GM18858 (cell line): ENCODE results near the gene CMSS1.

ENCODE experiments used
- ATAC-seq: cut with Tn5 transposase; IDR thresholded peaks from one replicate; pipeline ENCODE4 v1.9.1; 2021; ENCODE audit not compliant: unreplicated experiment

Gene CMSS1

DNA sequence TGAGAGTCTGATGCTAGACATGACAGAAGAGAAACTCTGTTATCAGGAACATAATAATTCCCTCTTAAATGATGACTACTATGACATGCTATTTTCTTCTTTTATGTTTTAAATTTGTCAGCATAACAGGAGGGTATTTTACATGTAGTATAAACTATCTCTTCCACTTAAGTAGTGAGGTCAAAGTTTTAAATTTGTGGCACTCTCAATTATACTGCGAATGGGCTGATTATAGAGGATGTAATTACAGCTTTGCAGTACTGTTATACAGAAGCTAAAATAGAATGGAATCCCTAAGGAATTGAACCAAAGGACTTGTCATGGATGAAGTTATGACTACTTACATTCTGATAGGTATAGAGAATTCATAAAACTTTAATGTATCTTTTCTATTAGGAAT, 34.3 kb downstream of the CMSS1 start:
- ATAC-seq: no peak

DNA sequence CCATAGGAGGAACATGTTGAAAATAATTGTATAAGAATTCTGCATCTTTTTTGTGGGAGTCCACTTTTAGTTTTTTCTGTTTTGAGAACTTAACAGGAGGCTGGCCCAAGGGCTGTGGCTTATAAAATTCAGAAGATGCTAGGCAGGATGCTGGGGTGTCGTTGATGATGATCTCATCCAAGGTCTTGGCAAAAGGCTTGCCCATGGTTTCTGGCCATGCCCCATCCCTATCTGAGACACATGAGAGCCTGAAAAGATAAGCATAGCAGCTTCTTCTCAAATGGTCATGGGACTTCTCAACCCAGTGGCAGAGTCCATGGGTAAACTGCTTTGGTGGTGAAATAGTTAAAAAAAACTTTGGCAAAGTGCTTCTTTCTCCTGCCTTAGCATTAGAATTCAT, 35.2 kb downstream of the CMSS1 start:
- ATAC-seq: no peak

DNA sequence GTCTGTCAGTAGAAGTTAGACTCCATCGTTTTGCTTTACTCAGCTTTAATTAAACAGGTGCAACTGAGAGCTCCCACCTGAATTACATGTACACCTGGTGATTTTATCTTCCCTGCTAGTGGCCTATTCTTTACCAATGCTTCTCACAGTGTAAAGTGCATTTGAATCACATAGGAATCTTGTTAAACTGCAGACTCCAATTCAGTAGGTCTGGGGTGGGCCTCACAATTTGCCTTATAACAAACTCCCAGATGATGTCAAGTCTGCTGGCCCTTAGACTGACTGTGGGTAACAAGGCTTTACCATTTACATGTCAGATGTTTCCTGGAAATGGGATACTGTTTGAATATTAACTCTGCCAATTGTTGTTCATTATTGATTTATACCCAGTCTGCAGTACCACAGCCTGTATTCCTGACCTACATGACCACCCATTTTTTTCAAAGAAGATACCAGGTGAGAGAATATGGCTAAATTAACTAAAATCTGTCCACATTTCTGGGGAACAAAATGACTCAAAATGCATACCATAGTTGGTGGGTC, 37.2 kb downstream of the CMSS1 start:
- no peak for ATAC-seq

DNA sequence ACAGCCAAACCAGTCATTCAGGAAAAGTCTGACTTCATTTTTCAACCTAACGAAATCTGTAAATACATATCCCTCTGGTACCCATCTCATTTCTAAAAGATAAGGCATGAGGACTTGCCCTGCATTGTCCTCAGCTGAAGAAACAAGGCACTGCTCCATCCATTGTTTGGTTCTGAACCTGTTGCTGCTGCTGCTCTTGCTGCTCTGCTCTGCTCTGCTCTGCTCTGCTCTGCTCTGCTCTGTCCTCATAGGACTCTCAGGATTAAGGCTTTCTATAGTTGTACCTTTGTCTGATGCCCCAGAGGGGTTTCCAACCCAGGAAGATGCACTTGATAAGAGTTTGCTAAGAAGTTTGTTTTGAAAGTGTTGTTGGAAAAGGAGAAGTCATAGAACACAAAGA, 38.2 kb downstream of the CMSS1 start:
- ATAC-seq: no peak

DNA sequence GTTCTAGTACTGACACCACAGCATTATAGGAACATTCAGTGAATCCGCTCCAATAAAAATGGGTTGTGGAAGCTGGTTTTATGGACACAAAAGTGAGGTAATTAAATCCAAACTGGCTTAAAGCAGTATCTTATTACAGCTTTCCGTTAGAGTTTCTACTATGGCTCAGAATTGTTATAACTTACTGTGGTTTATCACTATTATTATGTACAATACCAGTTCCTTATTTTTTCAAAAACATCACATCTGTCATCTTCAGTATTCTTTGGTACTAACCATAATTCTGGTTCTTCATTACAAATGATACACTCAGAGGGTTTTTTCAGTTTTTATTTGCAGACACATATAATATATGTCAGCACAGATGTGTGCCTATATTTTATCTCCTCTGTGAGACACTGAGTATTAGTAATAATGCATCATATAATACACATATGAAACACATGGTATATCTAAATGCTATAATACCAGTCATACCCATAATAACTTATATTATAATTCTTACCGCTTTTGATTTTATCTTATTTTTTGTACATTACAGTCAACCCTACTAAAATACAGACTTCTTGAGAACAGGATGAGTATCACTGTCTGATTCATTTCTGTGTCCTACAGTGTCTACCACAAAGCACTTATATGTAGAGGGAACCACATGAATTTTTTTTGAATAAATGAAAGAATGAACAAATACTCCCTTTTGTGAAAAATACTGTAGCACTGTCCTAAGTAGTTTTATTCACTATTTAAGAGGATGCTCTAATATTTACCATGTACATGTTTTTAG, 39.0 kb downstream of the CMSS1 start:
- no peak for ATAC-seq

DNA sequence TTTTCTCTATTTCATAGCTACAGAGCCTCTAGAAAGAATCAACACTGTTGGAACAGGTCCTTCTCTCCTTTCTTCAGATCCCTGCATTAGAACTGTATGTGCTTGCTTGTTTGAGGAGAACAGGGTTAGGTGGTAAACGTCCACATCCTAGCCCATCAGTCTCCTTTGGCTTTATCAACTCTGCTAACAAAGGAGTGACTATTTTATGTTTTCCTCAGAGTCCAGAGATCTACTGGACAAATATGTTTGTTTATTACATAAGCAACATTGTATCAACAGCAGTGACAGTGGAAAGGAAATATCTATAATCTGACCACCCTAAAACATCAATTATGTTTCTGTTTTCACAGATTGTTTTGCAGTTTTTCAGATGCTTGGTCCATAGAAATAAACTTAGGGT, 39.6 kb downstream of the CMSS1 start:
- ATAC-seq: no peak

DNA sequence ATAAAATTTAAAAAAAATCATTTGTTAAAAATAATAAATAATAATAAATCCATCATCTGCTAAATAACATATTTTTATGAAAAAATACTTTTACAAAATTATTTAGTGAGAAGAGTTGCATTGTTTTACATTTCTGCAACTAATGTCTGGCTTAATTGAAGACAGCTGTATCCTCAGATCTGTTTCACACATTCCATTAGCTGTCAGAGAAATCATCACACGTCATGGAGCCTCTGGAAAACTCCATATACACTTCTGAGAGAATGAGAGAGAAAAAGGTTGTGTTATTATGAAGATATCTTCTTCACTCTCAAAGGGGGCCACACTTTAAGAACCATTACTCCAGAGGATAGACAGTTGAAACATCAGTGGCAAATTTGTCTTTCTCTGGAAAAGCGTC, 40.8 kb downstream of the CMSS1 start:
- no peak for ATAC-seq

DNA sequence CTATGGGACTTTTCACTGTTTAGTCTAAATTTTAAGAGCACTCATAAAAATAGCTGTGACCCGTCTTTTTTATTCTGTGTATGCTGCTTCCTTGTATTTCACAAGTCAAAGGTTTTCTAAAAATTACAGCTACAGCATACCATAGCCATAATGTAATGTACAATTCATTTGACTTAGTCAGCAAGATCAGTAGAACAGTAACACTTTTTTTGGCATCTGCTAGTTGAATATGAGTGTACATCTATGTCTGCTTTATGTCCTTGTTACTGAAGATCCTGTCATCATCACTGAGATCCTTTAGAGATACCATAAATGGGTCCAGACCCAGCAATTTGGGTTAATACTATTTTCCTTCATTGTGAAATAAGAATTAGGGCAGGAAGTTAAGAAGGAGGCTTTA, 42.2 kb downstream of the CMSS1 start:
- no peak for ATAC-seq

DNA sequence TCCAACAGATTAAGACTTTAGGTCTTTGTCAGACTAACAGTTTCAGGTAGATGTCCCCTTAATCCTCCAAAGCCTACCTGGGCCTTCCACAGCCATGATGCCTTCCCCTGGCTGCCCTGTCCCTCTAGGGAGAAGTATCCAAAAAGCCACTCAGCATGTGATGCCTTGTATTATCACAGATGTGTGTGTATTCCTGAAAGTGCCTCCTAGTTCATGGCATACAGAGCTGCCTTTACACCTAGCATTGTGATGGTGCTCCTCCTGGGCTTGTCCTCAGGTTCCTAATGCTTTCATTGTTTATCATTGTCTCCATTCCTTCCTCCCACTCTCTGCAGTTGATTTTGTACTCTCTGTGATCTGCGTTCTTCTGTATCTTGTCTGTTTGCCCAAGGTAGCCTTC, 43.6 kb downstream of the CMSS1 start:
- ATAC-seq: no peak

DNA sequence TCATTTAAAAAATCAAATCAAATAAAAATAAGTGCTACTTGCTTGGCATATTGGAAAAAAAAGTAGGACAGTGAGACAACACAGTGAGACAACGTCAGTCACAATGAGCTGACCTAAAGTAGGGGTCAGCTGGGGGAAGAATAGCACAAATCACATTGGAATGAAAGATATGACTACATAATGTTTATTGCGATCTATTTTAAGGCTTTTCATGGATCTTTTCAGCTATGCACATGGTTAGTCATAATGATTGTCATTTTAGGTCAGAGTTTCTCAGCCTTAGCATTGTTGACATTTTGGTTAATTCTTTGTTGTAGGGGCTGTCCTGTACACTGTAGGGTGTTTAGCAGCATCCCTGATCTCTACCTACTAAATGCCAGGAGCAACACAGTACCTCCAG, 44.5 kb downstream of the CMSS1 start:
- ATAC-seq: no peak

DNA sequence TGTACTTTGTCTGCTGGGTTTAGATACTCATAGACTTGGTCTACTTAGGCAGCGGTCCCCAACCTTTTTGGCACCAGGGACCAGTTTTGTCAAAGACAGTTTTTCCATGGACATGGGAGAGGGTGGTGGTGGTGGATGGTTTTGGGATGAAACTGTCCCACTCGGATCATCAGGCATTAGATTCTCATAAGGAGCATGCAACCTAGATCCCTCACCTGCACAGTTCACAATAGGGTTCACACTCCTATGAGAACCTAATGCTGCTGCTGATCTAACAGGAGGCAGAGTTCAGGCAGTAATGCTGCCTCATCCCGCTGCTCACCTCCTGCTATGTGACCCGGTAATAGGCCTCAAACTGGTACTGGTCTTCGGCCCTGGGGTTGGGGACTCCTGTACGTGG, 45.3 kb downstream of the CMSS1 start:
- no peak for ATAC-seq

DNA sequence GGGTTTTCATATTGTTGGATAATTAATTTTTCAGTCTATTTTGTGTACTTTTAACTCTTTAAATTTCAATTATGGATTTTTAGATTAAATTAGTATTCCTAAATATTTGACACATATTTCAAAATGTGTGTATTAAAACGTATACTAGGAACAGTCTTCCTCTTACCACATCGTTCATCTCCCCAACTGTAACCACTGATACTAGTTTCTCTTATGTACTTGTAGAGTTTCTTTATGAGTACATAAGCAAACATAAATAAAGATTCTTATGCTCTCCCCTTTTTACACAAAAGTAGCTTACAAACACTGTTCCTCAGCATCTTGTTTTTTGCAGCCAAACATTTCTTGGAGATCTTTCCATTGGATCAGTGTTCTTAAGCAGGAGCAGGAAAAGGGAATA, 45.9 kb downstream of the CMSS1 start:
- ATAC-seq: peak; percentile 58

DNA sequence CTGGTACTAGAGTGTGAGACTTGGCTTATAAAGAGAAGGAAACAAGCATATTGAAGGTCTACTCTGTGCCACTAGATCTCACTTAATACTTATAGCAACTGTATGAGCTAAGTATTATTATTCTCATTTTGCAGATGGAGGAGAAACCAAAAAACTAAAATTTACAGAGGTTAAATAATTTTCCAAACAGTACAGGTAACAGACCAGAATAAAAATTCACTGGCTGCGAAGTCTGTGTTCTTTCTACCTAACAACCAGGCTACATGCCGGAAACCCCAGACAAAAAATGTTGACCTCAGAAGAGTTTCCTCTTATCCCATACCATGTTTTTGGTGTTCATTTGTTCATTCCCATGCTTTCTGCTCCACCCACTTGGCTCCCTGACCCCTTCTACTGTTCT, 46.6 kb downstream of the CMSS1 start:
- no peak for ATAC-seq

DNA sequence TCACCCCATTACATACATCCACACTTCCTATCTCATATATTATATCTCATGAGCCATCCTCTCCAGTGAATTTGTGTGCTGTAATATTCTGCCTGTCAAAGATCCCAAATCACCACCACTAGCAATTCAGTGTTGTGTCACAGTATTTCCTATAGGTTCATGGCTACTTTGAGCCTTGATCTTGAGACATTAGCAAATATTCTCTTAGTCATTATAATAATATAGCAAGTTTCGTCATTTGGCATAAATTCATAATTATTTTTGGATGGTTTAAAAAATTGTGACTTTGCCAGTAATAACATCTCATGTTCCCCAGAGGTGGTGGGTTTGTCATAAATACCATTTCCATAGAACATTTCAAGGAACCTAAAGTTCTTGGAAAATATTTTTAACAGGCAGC, 47.7 kb downstream of the CMSS1 start:
- ATAC-seq: no peak

DNA sequence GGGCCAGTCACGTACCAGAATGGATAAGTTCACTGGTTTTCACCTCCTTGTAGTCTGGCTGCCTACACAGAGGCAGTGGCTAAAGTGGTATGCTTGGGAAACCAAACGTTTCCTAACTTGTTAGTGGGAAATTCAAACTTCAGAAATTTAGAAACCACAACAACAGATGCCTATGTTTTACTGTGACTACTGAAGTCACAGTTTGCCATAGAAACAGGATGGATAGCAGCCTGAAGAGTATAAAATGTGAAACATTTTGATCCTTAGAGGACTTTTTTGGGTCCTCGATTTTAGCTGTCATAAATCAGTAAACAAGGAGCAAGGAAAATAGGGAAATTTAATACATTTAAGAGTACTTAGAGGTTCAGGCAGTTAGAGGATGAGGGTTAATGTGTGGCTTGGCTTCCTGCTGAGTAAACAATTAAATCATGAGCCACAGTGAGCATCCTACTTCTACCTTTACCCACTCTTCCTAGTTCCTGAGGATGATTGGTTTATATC, 48.6 kb downstream of the CMSS1 start:
- no peak for ATAC-seq

DNA sequence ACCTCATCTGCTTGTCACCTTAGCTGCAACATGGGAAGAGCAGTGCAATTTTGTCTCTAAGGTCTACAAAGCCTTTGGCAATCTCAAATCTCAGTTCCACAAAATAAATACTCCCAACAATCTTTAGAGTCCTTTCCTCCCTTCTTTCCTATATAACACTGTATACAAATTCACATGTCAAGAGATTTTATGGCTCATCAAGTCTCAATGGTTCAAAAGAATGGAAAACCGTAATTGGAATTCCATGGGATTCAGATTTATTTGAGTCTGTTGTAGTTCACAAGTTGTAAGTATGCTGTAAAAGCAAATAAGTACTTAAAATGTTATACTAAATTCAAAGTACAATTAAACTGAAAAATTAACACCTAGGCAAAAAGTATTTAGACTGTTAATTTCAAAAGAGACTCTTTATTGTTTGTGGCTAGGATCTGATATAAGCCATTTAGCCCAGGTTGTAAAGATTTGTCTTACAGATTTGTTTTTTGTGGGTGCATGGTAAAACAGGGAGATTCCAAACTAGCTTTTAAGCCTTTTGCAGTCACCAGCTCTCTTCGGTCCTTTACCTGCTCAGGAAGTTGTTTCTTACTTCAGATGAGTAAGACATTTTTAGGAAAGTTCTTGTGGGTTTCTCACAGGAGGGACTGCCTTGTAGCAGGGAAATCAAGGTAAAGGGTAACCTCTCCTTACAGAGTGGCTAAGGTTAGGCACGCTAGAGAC, 50.1 kb downstream of the CMSS1 start:
- no peak for ATAC-seq

DNA sequence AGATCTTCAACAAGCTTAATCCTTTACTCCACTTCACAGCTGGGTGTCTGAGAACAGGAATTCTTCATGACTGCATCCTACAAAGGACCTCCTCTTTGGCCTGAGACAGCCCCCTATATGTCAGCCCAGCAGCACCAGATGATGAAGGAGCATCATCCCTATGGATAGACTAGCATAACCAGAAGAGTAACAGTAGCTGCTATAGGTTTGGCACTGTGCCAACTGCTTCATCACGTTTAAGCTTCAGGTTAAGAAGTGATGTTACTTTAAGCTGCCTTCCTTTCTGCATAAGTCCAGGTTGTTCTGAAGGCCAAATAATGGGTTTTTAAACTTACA, 50.6 kb downstream of the CMSS1 start:
- no peak for ATAC-seq

DNA sequence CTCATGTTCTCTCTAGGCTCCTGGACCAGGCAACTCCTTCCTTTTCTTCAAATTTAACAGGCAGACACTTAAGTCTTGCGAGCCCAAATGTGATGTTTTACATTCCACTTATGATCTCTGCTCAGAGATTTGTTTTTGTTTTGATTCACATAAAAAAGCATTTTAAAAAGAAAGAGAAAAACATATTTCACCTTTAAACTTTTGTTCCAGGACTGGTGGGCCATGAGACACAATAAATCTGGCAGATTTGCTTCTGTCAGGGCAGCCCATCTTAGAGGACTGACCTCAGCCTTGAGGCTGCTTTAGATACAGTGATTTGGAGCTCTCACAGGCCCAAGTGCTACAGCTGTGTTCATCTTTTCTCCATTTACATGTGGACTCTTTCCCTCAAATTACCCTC, 52.0 kb downstream of the CMSS1 start:
- ATAC-seq: no peak

DNA sequence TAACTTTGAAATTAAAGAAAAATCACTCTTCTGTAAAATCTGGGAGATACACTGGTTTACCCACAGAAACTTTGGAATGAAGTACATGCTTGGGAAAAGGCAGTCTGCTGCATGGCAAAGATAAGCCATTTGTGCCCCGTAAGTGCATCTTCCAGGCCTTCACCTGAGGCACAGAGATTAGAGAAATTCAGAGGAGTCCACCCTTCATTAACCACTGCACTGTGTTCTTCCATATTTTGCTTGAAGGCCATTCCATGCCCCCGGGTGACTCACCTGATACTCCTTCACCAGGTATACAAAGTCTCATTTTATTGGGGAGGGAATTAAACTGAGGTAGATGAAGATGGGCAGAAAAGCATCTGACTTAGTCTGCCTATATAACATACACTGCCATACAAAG, 53.0 kb downstream of the CMSS1 start:
- ATAC-seq: no peak

DNA sequence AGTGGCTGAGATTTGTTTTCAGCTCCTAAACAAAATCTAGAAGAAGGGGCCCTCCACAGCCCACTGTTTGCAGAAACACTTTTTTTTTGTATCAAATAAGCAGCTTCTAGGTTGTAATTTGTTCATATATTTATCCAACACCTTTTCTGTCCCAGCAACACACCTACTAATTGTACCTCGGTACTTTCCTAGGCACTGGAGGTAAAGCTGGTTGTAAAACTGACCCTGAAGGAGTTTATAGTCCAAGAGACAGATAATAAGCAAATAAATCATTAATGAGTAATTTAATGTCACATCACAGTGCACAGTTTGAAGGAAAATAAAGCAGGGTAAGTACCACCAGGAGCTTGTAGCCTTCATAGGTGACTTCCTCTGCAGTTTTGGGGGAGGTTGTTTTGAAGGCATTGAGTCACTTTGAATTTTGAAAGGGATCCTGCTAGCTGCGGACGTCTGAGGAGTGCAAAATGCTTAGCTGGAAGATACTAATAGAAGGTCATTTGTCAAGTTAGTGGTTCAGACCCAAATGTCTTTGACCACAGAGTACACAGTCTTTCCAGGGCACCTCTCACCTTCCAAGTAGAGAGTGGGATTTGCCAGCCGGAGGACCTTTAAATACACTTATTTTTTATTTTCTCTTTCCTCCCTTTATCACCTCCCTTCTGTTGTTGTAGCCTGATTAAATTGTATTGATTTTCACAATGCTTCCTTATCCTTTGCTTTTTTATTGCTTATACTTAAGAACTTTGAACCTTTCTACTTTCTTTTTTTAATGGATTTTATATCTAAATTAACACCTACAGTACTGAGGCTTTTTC, 53.8 kb downstream of the CMSS1 start:
- no peak for ATAC-seq

DNA sequence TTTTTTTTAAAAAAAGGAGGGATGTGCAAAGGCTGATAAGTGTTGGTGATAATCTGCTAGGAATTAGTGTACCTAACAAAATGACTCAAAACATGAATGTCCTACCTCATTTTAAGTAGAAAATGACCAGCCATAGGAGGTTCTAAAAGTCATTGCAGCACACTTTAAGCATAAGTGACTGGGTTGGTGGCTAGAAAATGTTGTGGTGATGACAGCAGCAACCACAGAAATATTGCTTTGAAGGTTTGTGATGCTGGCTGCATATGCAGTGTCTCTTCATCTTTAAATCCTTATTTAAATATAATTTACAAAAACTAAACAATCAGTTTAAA, 55.2 kb downstream of the CMSS1 start:
- peak; percentile 49 for ATAC-seq
